ENCODE measurements around the gene CYP27B1. TPM values are rescaled to one million over a fixed set of nuclear protein-coding genes. Genes with fewer than 3 reads are reported as not detected.
A peak's percentile ranks its signal among the peaks of the same experiment; 100 is the strongest.

CYP27B1 gene
- total RNA-seq, 4 donors from 2014 or later: 0.28 to 1.2 TPM; not detected in 2

DNA sequence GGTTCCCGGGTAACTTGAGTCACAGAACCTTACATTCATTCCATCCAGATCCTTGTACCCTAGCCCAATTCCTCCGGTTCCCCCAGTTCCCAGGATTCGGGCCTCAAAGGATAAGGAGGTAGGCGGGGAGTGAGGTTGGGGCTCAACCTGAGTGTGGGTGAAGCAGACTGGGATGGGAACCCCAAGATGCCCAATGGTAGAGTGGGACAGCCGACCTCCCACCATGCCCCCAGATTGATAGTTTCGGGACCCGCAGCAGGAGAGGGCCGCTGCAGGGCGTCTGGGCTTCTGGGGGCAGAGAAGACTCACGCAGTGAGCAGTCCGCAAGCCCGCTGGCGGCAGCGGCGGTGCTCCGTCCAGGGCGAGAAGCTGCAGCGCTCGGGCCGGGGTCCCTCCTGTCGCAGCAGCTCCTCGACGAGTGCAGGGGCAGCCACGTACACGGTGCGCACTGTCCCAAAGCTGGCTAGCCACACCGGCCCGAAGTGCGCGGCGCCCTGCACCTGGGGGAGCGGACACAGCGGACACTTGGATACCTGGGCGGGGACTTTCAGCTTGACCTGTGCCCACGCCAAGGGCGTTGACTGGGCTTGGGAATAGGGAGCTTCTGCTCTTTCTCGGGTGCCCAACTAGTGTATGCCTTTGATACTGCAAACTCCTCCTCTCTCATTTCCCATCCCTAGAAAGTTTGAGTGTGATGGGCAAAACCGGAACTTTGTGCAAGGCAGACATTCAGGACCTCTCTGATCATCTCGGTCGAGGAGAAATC, 997 bp downstream of the CYP27B1 start:
- Histone ChIP-seq H3K9me3 (no peaks in the 10 kb centered on the region), H3K27ac (no peak overlapping the region), H3K4me3 (peak overlapping the region in 1 of 2 donors; percentile 5), H3K36me3 (no peaks in the 10 kb centered on the region), H3K4me1 (peaks cover 0 to 13% of the 10 kb centered on the region in 2 donors), H3K27me3 (peaks cover 24 to 26% of the 10 kb centered on the region in 2 donors)
- intact Hi-C loops (cut with DNase I; ENCODE audit: low total_unique reads): no loop called here
- TF ChIP-seq, protein P1, sequence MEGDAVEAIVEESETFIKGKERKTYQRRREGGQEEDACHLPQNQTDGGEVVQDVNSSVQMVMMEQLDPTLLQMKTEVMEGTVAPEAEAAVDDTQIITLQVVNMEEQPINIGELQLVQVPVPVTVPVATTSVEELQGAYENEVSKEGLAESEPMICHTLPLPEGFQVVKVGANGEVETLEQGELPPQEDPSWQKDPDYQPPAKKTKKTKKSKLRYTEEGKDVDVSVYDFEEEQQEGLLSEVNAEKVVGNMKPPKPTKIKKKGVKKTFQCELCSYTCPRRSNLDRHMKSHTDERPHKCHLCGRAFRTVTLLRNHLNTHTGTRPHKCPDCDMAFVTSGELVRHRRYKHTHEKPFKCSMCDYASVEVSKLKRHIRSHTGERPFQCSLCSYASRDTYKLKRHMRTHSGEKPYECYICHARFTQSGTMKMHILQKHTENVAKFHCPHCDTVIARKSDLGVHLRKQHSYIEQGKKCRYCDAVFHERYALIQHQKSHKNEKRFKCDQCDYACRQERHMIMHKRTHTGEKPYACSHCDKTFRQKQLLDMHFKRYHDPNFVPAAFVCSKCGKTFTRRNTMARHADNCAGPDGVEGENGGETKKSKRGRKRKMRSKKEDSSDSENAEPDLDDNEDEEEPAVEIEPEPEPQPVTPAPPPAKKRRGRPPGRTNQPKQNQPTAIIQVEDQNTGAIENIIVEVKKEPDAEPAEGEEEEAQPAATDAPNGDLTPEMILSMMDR (IDR thresholded peaks at IDR 0.05): no peak
- TF ChIP-seq POLR2A (IDR thresholded peaks at IDR 0.05): no peak
- no peak for DNase-seq

DNA sequence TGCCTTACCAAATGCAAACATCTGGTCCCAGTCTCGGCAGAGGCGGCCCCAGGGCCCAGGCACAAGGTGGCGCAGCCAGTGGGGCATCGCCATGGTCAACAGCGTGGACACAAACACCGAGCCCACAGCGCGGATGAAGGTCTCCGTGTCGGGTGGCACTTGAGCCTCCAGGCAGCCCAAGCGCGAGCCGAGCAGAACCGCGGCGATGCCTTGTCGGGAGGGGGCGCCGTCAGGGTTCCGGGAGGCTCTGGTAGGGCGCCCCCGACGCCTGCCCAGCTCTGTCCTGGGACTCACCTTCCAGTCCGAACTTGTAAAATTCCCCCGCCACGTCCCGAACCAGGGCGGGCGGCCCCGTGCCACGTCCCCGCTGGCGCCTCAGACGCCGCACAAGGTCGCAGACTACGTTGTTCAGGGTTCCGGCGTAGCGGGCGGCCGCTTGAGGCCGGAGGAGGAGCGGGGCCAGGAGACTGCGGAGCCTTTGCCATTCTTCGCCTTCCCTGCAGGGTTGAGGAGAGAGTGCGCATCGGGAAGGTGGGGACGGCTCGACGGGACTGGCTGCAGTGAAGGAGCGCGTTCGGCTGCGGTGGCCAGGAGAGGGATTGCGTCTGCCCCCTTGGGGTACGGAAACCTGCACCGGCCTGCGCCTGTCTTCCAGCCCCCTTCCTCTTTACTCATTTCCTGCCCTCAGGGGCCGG, 1.7 kb downstream of the CYP27B1 start:
- no peaks in the 10 kb centered on the region for H3K36me3 ChIP-seq
- TF ChIP-seq, protein P1 (IDR thresholded peaks at IDR 0.05): peak in 1 of 4 experiments; percentile 12
- no peak for TF ChIP-seq POLR2A (IDR thresholded peaks at IDR 0.05)
- peaks cover 24 to 26% of the 10 kb centered on the region in 2 donors for H3K27me3 ChIP-seq
- H3K9me3 ChIP-seq: no peaks in the 10 kb centered on the region
- intact Hi-C loops (cut with DNase I; ENCODE audit: low total_unique reads): no loop called here
- H3K27ac ChIP-seq: no peak overlapping the region
- H3K4me1 ChIP-seq: peaks cover 0 to 13% of the 10 kb centered on the region in 2 donors
- H3K4me3 ChIP-seq: no peak overlapping the region
- DNase-seq: no peak

DNA sequence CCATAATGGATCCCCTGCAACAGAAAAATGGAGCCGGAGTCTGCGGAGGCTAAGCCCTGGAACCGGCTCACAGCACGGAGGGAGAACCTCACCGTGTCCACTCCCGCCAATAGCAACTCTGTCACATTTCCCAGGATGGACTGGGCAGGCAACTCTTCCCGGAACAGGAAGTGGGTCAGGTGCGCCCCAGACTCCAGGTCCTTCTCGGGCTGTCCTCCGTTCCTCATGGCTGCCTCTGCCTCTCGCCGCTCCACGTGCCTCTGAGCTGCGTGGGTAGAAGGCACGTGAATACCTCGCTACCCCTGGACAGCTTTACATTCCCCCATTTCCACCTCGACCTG, 2.2 kb downstream of the CYP27B1 start:
- Histone ChIP-seq H3K4me1 (peaks cover 0 to 13% of the 10 kb centered on the region in 2 donors), H3K27me3 (peaks cover 24 to 26% of the 10 kb centered on the region in 2 donors), H3K27ac (no peak overlapping the region), H3K4me3 (no peak overlapping the region), H3K9me3 (no peaks in the 10 kb centered on the region), H3K36me3 (no peaks in the 10 kb centered on the region)
- TF ChIP-seq, protein P1 (IDR thresholded peaks at IDR 0.05): no peak
- TF ChIP-seq POLR2A (IDR thresholded peaks at IDR 0.05): no peak
- intact Hi-C loops (cut with DNase I; ENCODE audit: low total_unique reads): no loop called here
- no peak for DNase-seq

DNA sequence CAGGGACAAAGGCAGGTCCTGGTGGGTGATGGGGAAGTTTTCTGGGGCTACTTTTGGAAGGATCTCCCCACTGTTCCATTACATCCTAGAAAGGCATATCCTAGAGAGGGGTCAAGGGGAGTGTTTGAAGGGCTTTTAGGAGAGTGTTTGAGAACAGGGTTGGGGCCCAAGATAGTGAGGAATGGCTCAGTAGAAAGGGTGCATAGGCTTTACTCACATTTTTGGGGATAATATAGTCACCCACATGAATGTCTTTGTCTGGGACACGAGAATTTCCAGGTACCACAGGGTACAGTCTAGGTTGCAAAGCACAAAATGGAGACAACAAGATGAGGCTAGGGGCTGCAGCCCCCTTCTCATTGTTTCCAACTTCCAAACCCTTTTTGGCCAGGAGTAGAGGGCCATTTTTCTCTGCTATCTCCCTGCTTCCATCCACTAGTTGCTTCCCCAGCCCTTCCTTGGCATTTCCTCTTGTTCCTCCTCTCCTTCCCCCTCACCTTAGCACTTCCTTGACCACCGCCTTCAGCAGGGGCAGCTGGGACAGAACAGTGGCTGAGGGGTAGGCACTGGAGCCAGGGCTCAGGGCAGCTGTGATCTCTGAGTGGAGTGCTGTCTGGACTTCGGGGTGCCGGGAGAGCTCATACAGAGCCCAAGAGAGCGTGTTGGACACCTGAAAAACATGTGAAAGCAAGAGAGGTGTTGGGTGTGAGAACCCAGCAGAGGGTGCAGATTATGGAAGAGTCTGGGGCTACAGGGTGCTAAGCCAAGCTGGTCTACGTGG, 2.8 kb downstream of the CYP27B1 start:
- intact Hi-C loops (cut with DNase I; ENCODE audit: low total_unique reads): no loop called here
- TF ChIP-seq, protein P1 (IDR thresholded peaks at IDR 0.05): no peak
- TF ChIP-seq POLR2A (IDR thresholded peaks at IDR 0.05): no peak
- no peak overlapping the region for H3K4me3 ChIP-seq

More for the DNA sequence above, 2.8 kb downstream of the CYP27B1 start:
- Histone ChIP-seq H3K4me1 (peaks cover 0 to 13% of the 10 kb centered on the region in 2 donors), H3K36me3 (no peaks in the 10 kb centered on the region), H3K27ac (no peak overlapping the region), H3K9me3 (no peaks in the 10 kb centered on the region), H3K27me3 (peaks cover 24 to 26% of the 10 kb centered on the region in 2 donors)
- no peak for DNase-seq

All from uterus (tissue), 4 donors.